ENCODE data around the gene RB1.

DNA sequence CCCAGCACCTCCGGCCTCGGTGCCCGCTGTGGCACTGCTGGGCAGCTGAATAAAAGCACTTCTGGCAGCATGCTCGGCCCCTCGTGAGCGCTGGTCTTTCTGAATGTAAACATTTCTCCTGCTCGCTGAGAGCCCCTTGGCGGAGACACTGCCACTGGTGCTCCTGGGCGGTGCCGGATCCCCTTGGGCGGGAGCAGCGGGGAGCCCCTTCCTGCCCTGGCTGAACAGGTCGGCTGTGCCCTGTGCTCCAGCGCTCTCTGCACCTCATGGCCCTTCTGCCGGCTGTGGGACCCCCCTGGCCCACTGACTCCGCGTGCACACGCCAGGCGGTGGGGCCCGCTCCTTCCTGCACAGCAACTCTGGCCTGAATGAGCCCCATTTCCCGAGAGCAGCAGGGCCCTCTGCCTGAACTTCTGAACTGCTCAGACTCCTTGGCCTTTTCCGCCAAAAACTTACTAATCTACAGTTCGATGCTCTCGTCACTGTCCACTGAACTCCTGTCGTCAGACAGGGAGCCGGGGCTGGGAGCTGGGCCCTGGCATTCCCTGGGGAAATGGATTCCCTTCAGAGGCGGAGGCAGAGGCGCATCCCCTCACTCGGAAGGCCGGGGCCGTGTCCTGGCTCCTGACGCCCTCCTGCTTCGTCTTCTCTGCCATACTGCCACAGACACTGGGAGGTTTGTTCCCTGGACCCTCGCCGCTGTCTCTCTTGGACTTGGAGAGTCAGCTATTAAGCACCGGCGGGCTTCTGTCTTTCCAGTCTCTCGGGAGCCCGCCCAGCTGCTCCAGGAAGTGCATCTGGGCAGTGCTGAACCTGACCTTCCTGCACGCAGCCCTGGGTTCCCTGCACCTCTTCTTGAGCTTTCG lies 14.2 kb downstream of the RB1 start:
- no peak for TF ChIP-seq EZH2phosphoT487 (IDR thresholded peaks at IDR 0.05; ENCODE audit: insufficient read depth, low read depth)
- no peak for TF ChIP-seq EZH2 (IDR thresholded peaks at IDR 0.05; ENCODE audit: insufficient read depth, poor library complexity, severe bottlenecking)
